ENCODE data around the gene C1orf21.
A peak's percentile ranks its signal among the peaks of the same experiment; 100 is the strongest.

C1orf21 gene

DNA sequence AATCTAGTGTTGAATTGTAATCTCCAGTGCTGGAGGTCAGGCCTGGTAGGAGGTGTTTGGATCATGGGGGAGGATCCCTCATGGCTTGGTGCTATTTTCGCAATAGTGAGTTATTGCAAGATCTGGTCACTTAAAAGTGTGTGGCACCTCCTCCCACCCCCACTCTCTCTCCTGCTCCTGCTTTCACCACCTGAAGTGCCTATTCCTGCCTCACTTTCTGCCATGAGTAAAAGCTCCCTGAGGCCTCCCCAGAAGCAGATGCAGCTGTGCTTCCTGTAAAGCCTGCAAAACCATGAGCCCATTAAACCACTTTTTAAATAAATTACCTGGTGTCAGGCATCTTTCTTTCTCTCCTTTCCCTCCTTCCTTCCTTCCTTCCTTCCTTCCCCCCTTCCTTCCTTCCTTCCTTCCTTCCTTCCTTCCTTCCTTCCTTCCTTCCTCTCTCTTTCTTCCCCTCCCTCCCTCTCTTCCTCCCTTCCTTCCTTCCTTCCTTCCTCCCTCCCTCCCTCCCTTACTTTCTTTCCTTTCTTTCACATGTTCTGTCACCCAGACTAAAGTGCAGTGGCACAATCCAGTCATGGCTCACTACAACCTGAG, 172.4 kb downstream of the C1orf21 start:
- DNase-seq = no peak

DNA sequence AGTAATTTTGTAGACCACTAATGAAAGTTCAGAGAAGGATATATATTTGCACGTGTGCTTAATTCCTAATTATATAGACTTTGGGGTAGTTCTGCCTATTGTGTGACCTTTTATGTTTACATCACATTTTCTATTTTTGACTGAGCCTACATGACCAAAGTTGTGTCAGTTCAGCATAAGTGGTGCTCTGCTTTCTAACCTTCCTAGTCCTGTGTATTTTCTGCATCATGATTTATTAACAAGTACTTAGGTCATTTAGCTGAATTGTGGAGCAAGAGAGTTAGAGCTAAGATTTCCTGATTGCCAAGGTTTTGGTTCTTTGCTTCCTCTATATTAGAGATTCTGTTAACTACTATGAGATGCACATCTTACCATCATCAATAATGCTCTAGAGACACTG, 176.0 kb downstream of the C1orf21 start:
- no peak for DNase-seq

DNA sequence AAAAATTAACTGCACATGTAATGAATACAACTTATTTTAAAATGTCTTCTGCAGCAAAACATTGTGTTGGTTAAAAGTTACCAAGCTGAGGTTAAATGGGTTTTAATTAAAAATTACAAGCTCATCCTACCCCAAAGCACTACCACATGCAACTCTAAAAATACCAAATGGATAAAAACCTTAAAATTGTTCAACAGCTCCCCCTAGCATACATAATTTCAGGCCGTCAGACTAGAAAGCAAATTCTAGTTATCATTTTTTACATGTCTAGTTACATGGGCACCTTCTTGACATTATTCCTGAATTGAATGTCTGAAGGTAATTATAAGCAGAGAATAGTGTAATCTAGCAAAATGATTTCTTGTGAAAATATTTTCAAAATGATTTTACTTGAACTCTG, 176.5 kb downstream of the C1orf21 start:
- peak; percentile 21 to 73 for DNase-seq

- DNase-seq = no peak
Measured at GRCh38 chr1:184567009-184567408, 180.2 kb downstream of the C1orf21 start.

- no peak for DNase-seq
Measured at GRCh38 chr1:184567637-184568036, 180.8 kb downstream of the C1orf21 start.

DNA sequence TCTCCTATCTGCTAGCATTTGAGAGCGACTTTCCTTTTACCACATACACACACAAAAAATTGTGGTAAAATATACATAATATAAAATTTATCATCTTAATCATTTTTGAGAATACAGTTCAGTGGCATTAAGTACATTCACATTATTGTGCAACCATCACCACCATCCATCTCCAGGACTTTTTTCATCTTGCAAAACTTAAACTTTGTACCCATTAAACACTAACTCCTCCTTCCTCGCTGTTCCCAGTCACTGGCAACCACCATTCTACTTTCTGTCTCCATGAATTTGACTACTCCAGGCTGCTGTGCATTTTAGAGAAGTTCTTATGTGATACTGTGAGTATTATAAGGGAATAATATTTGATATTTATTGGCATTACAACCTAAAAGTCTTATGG, 181.3 kb downstream of the C1orf21 start:
- DNase-seq = no peak

GRCh38 chr1:184569106-184569505, 182.3 kb downstream of the C1orf21 start:
- no peak for DNase-seq

GRCh38 chr1:184574588-184574987, 187.8 kb downstream of the C1orf21 start:
- no peak for DNase-seq

DNA sequence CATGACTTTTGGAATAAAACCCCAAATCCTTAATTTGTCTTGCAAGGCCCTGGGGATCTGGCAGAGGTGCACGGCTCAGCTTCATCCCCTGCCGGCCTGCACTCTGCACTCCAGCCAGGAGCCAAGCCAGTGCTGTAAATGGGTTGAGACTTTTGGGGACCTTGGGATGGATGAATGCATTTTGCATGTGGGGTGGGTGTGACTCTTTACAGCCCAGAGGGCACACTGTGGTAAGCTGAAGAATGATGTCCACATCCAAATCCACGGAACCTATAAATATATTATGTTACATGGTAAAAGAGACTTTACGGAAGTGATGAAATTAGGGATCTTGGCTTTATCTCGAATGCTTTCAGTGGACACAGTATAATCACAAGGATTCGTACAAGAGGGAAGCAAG, 190.0 kb downstream of the C1orf21 start:
- no peak for DNase-seq

GRCh38 chr1:184577319-184577718, 190.5 kb downstream of the C1orf21 start:
- DNase-seq = no peak

DNA sequence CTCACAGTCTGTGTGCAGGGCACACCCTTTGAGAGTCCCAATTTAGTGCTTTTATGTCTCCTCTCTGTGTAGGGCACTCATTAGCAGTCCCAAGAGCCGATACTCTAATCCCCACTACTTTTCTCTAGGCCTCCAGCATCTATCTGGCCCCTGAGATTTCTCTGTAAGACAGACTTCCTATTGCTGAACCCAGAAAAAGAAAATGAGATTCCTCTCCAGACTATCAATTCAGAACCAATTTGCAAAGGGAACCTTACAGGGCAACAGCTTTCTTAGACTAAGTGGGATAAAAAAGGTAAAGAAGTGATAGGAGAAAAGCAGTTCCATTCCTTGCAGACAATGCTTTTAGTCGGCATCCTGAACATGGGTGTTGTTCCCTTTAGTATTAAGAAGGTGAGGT, 195.6 kb downstream of the C1orf21 start:
- no peak for DNase-seq

DNA sequence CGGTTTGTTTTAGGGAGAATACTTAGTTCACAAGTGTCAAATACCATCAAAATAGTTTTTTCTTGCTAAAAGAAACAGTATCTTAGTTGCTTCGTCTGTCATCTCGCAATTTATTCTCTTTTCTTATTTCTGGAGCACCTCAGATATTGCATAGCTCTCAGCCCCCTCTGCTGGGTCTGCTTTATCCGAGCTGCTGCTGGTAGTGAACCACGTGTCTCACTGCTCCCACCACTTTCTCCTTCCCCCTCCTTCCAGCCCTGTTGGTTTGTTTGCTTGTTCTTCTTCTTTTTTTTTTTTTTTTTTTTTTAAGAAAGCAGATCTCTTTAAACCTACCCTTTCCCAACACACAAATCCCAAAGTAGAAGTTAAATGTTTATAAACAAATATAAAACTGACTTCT, 197.0 kb downstream of the C1orf21 start:
- peak in 1 of 2 experiments; percentile 28 for DNase-seq

GRCh38 chr1:184588701-184589100, 201.9 kb downstream of the C1orf21 start:
- no peak for DNase-seq

- peak; percentile 91 to 93 for DNase-seq
Measured at GRCh38 chr1:184590163-184590750, 203.4 kb downstream of the C1orf21 start.

GRCh38 chr1:184593597-184593996, 206.8 kb downstream of the C1orf21 start:
- no peak for DNase-seq

- no peak for DNase-seq
Measured at GRCh38 chr1:184595596-184595995, 208.8 kb downstream of the C1orf21 start.

- DNase-seq = peak; percentile 95
Measured at GRCh38 chr1:184596950-184597645, 210.3 kb downstream of the C1orf21 start.

- DNase-seq = peak; percentile 59 to 62
Measured at GRCh38 chr1:184597650-184598357, 211.0 kb downstream of the C1orf21 start.

- DNase-seq = peak; percentile 32 to 67
Measured at GRCh38 chr1:184598403-184599193, 211.8 kb downstream of the C1orf21 start.

- peak in 1 of 2 experiments; percentile 32 for DNase-seq
Measured at GRCh38 chr1:184604152-184604900, 217.5 kb downstream of the C1orf21 start.

DNA sequence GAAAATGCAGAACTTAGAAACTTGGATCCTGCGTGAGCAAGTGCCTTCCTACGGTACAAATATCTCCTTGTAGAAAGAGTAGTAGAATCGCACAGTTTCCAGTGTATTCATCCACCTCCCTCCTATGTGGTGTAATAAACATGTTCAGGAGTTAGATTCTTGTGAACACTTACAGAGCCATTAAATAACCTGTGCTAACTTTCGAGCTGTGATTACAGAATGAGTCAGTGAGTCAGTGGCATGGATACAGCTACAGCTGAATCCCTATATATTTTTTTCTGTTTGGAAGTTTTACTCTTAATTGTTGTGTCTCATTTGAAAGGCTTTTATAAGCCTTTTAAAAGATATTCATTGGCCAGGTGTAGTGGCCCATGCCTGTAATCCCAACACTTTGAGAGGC, 219.1 kb downstream of the C1orf21 start:
- DNase-seq = no peak

DNA sequence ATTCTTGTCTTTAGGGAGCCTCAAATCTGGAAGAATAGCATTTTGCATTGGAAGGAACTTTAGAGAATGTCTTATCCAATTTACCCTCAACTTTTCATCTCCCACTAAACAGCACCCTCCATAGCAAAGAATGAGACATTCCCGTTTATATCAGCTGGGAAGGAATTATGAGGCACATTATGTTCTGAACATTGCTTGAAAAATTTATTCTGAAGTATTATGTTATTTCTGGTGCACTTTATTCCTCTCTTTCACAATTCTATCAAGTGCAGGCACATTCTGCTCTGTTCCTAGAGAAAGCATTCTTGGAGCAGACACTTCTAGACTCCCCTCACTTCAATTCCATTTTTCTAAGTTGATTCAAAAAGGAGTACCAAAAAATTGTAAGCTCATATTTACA, 220.0 kb downstream of the C1orf21 start:
- no peak for DNase-seq
